Measurements from ENCODE around the gene RBM42.

DNA sequence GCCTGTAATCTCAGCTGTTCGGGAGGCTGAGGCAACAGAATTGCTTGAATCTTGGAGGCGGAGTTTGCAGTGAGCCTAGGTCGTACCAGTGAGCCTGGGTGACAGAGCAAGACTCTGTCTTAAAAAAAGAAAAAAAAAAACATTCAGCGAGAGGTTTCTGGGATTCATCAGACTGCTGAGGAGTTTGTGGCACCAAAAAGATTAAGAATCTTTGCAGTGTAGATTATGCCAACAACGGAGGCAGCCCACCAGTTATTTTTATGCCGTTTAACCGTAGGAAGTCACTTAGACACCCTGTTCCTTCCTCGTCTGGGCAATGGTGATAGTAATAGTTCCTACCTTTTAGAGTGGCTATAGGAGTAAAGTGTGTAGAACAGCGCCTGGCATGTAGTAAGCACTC, 21.7 kb downstream of the RBM42 start:
- TF ChIP-seq EP300 (IDR thresholded peaks at IDR 0.05) (no peak), POLR2A (IDR thresholded peaks at IDR 0.05) (no peak)
- TF ChIP-seq, protein P1, sequence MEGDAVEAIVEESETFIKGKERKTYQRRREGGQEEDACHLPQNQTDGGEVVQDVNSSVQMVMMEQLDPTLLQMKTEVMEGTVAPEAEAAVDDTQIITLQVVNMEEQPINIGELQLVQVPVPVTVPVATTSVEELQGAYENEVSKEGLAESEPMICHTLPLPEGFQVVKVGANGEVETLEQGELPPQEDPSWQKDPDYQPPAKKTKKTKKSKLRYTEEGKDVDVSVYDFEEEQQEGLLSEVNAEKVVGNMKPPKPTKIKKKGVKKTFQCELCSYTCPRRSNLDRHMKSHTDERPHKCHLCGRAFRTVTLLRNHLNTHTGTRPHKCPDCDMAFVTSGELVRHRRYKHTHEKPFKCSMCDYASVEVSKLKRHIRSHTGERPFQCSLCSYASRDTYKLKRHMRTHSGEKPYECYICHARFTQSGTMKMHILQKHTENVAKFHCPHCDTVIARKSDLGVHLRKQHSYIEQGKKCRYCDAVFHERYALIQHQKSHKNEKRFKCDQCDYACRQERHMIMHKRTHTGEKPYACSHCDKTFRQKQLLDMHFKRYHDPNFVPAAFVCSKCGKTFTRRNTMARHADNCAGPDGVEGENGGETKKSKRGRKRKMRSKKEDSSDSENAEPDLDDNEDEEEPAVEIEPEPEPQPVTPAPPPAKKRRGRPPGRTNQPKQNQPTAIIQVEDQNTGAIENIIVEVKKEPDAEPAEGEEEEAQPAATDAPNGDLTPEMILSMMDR (IDR thresholded peaks at IDR 0.05) = no peak
